ENCODE results near the gene PRMT9. TPM values are rescaled to one million over a fixed set of nuclear protein-coding genes. Genes with fewer than 3 reads are reported as not detected.

PRMT9 gene
- total and polyA plus RNA-seq, 9 of the 15 experiments (the other 6 are each of a cell fraction or from before 2014, with no cell fraction given), result 3.5 to 15.6 (median 7.2) TPM

- TF ChIP-seq SP1 (CRISPR knock-in tag; IDR thresholded peaks at IDR 0.05) (no peak), ZBTB9 (CRISPR knock-in tag; IDR thresholded peaks at IDR 0.05) (no peak), ZNF766 (CRISPR knock-in tag; conservative IDR thresholded peaks at IDR 0.05) (no peak), NFIC (IDR thresholded peaks at IDR 0.05) (no peak), KHSRP (IDR thresholded peaks at IDR 0.05) (no peak), U2AF1 (optimal IDR thresholded peaks at IDR 0.05; ENCODE audit: low read depth, low read length) (no peak), SMAD3 (CRISPR knock-in tag; conservative IDR thresholded peaks at IDR 0.05) (no peak), ZBTB5 (IDR thresholded peaks at IDR 0.05) (no peak), SMARCA5 (IDR thresholded peaks at IDR 0.05) (no peak), BHLHE40 (IDR thresholded peaks at IDR 0.05; ENCODE audit: low read length) (no peak), ZNF830 (CRISPR knock-in tag; IDR thresholded peaks at IDR 0.05) (no peak), SAFB (IDR thresholded peaks at IDR 0.05; ENCODE audit: borderline replicate concordance, low read depth, low read length) (no peak), ZBTB1 (CRISPR knock-in tag; IDR thresholded peaks at IDR 0.05; ENCODE audit: borderline replicate concordance, low read depth) (no peak), YY1 (IDR thresholded peaks at IDR 0.05; ENCODE audit: borderline replicate concordance in 1 of 3, control insufficient read depth in 1 of 3, extremely low read depth in 1 of 3, insufficient read depth in 3 of 3, insufficient read length in 1 of 3, insufficient replicate concordance in 2 of 3, low read depth in 1 of 3, low read length in 2 of 3) (no peak), SRF (CRISPR knock-in tag; IDR thresholded peaks at IDR 0.05) (no peak), NFXL1 (CRISPR knock-in tag; IDR thresholded peaks at IDR 0.05) (no peak), CBX5 (IDR thresholded peaks at IDR 0.05; ENCODE audit: borderline replicate concordance, low read depth) (no peak), KLF6 (CRISPR knock-in tag; IDR thresholded peaks at IDR 0.05; ENCODE audit: borderline replicate concordance) (no peak), HDAC2 (IDR thresholded peaks at IDR 0.05) (no peak), NR1H2 (CRISPR knock-in tag; IDR thresholded peaks at IDR 0.05) (no peak), PRPF4 (IDR thresholded peaks at IDR 0.05; ENCODE audit: insufficient read depth, low read depth, low read length, poor library complexity, severe bottlenecking) (no peak), ZNF12 (CRISPR knock-in tag; IDR thresholded peaks at IDR 0.05) (no peak), ZSCAN32 (CRISPR knock-in tag; IDR thresholded peaks at IDR 0.05) (no peak), KDM2B (CRISPR knock-in tag; IDR thresholded peaks at IDR 0.05) (no peak), HDAC6 (IDR thresholded peaks at IDR 0.05; ENCODE audit: low read depth, low read length) (no peak), CREBBP (IDR thresholded peaks at IDR 0.05; ENCODE audit: low read depth, low read length) (no peak)
These were observed 93.6 kb downstream of the PRMT9 start (continued) for GRCh38 chr4:147590249-147590920.

Data from K562 (cell line).